Measurements from ENCODE around the gene RMRP. TPM values are rescaled to one million over a fixed set of nuclear protein-coding genes. Genes with fewer than 3 reads are reported as not detected.

RMRP gene
- total RNA-seq, 1 experiment from 2014 or later, result 36,790 TPM

- no peaks in the 10 kb centered on the region for H3K79me2 ChIP-seq (ENCODE audit: low read length)
- H3K4me1 ChIP-seq (ENCODE audit: insufficient read depth, low read length), result no peaks in the 10 kb centered on the region
- H4K20me1 ChIP-seq (ENCODE audit: low read length), result no peaks in the 10 kb centered on the region
- no TSS peak for BruUV-seq (replicated peaks)
- ChIA-PET POLR2A (ENCODE audit: unreplicated experiment) (no interaction called here), CTCF (no interaction called here)
- H3K4me3 ChIP-seq (ENCODE audit: low read length), result no peak overlapping the region
- ATAC-seq (no peak), DNase-seq (no peak)
- H3K9ac ChIP-seq (ENCODE audit: low read length), result no peak overlapping the region
- no peak overlapping the region for H3K4me2 ChIP-seq (ENCODE audit: low read length)
- no peak overlapping the region for H2AFZ ChIP-seq (ENCODE audit: low read length)
- H3K9me3 ChIP-seq (ENCODE audit: low read length), result no peaks in the 10 kb centered on the region
- H3F3A ChIP-seq (ENCODE audit: low read length, unreplicated experiment), result no peaks in the 10 kb centered on the region
- H3K27me3 ChIP-seq (ENCODE audit: low read length), result no peaks in the 10 kb centered on the region
- no peak overlapping the region for H3K27ac ChIP-seq (ENCODE audit: low read length)
- no peaks in the 10 kb centered on the region for H3K9me2 ChIP-seq (replicated peaks; ENCODE audit: low read length)
- intact Hi-C loops (cut with micrococcal nuclease), result no loop called here
- TF ChIP-seq EZH2 (IDR thresholded peaks at IDR 0.05; ENCODE audit: low read length, unreplicated experiment), result no peak
- no peak for TF ChIP-seq CTCF (conservative IDR thresholded peaks at IDR 0.05; ENCODE audit: low read depth, low read length)
- TF ChIP-seq EZH2phosphoT487 (IDR thresholded peaks at IDR 0.05; ENCODE audit: borderline replicate concordance, low read length), result no peak
- peaks cover 51% of the 10 kb centered on the region for H3K36me3 ChIP-seq (ENCODE audit: low read depth, low read length)
These were observed 44.9 kb upstream of the RMRP start for GRCh38 chr9:35702696-35703095.

- no peak overlapping the region for H2AFZ ChIP-seq (ENCODE audit: low read length)
- no peak for DNase-seq
- H3K27ac ChIP-seq (ENCODE audit: low read length), result no peak overlapping the region
- no peak overlapping the region for H3K4me2 ChIP-seq (ENCODE audit: low read length)
- H3K79me2 ChIP-seq (ENCODE audit: low read length), result no peaks in the 10 kb centered on the region
- no TSS peak for BruUV-seq (replicated peaks)
- CTCF ChIA-PET, result no interaction called here
- intact Hi-C loops (cut with micrococcal nuclease), result no loop called here
- no peaks in the 10 kb centered on the region for H3K9me3 ChIP-seq (ENCODE audit: low read length)
- no peaks in the 10 kb centered on the region for H3K9me2 ChIP-seq (replicated peaks; ENCODE audit: low read length)
- no peak overlapping the region for H3K4me3 ChIP-seq (ENCODE audit: low read length)
- H3K27me3 ChIP-seq (ENCODE audit: low read length), result no peaks in the 10 kb centered on the region
- no peak overlapping the region for H3K9ac ChIP-seq (ENCODE audit: low read length)
- POLR2A ChIA-PET (ENCODE audit: unreplicated experiment), result no interaction called here
- peaks cover 8% of the 10 kb centered on the region for H3K4me1 ChIP-seq (ENCODE audit: insufficient read depth, low read length)
- ATAC-seq, result no peak
- no peaks in the 10 kb centered on the region for H3F3A ChIP-seq (ENCODE audit: low read length, unreplicated experiment)
- H3K36me3 ChIP-seq (ENCODE audit: low read depth, low read length), result peaks cover 50% of the 10 kb centered on the region
- TF ChIP-seq EZH2phosphoT487 (IDR thresholded peaks at IDR 0.05; ENCODE audit: borderline replicate concordance, low read length) (no peak), EZH2 (IDR thresholded peaks at IDR 0.05; ENCODE audit: low read length, unreplicated experiment) (no peak), CTCF (conservative IDR thresholded peaks at IDR 0.05; ENCODE audit: low read depth, low read length) (no peak)
- no peaks in the 10 kb centered on the region for H4K20me1 ChIP-seq (ENCODE audit: low read length)
These were observed 43.1 kb upstream of the RMRP start for GRCh38 chr9:35700942-35701341.

GRCh38 chr9:35700031-35700430 is 42.2 kb upstream of the RMRP start:
- Histone ChIP-seq H3K79me2 (ENCODE audit: low read length) (no peaks in the 10 kb centered on the region), H3K4me1 (ENCODE audit: insufficient read depth, low read length) (peaks cover 12% of the 10 kb centered on the region), H3F3A (ENCODE audit: low read length, unreplicated experiment) (no peaks in the 10 kb centered on the region), H3K4me2 (ENCODE audit: low read length) (no peak overlapping the region), H3K36me3 (ENCODE audit: low read depth, low read length) (peaks cover 45% of the 10 kb centered on the region), H3K27ac (ENCODE audit: low read length) (no peak overlapping the region), H3K9me2 (replicated peaks; ENCODE audit: low read length) (no peaks in the 10 kb centered on the region), H3K9me3 (ENCODE audit: low read length) (no peaks in the 10 kb centered on the region), H3K27me3 (ENCODE audit: low read length) (no peaks in the 10 kb centered on the region), H4K20me1 (ENCODE audit: low read length) (no peaks in the 10 kb centered on the region), H3K9ac (ENCODE audit: low read length) (no peak overlapping the region), H2AFZ (ENCODE audit: low read length) (no peak overlapping the region), H3K4me3 (ENCODE audit: low read length) (no peak overlapping the region)
- intact Hi-C loops (cut with micrococcal nuclease), result no loop called here
- no TSS peak for BruUV-seq (replicated peaks)
- no peak for TF ChIP-seq CTCF (conservative IDR thresholded peaks at IDR 0.05; ENCODE audit: low read depth, low read length)
- no peak for TF ChIP-seq EZH2 (IDR thresholded peaks at IDR 0.05; ENCODE audit: low read length, unreplicated experiment)
- no peak for TF ChIP-seq EZH2phosphoT487 (IDR thresholded peaks at IDR 0.05; ENCODE audit: borderline replicate concordance, low read length)
- ATAC-seq (no peak), DNase-seq (no peak)
- ChIA-PET POLR2A (ENCODE audit: unreplicated experiment) (no interaction called here), CTCF (no interaction called here)
